Mesodermal cell (in vitro differentiated cells): ENCODE results near the gene FDXR.
A peak's percentile ranks its signal among the peaks of the same experiment; 100 is the strongest.

Experiments used
- H3K27ac ChIP-seq: 2 replicates; pipeline ENCODE4 v1.7.0; 2013; ENCODE audit warnings: mild to moderate bottlenecking, low read depth, low read length, moderate library complexity; ENCODE audit not compliant: severe bottlenecking
- H3K36me3 ChIP-seq: 2 replicates; pipeline ENCODE4 v1.7.1; 2013; ENCODE audit warnings: mild to moderate bottlenecking, low read length, moderate library complexity; ENCODE audit not compliant: control insufficient read depth, insufficient read depth
- H3K4me1 ChIP-seq: one replicate; pipeline ENCODE4 v1.7.1; 2013; ENCODE audit warnings: mild to moderate bottlenecking, low read length; ENCODE audit not compliant: insufficient read depth, control insufficient read depth, poor library complexity, severe bottlenecking
- H3K4me3 ChIP-seq: 2 replicates; pipeline ENCODE4 v1.7.0; 2013; ENCODE audit warnings: low read length, control low read depth, mild to moderate bottlenecking; ENCODE audit not compliant: insufficient read depth, poor library complexity, severe bottlenecking; ENCODE audit errors: extremely low read depth
- H3K9me3 ChIP-seq: 2 replicates; pipeline ENCODE4 v1.7.1; 2013; ENCODE audit warnings: mild to moderate bottlenecking, low read length, moderate library complexity; ENCODE audit not compliant: control insufficient read depth
- WGBS, 2 experiments: methylation state at CpG; one replicate each; pipeline ENCODE4 v1.1.5; 2013; ENCODE audit warnings: missing lambda C conversion rate in 2 of 2; ENCODE audit not compliant: insufficient coverage in 2 of 2; 5-methylcytosine and 5-hydroxymethylcytosine counted together

The FDXR gene

GRCh38 chr17:74879308-74879707 lies 6.5 kb upstream of the FDXR start:
- Histone ChIP-seq H3K9me3 (no peaks in the 10 kb centered on the region), H3K36me3 (no peaks in the 10 kb centered on the region), H3K27ac (no peak overlapping the region), H3K4me1 (no peaks in the 10 kb centered on the region), H3K4me3 (no peak overlapping the region)
- WGBS, 2 experiments = 92 to 95% methylated on average over 13 to 14 of the region's 16 CpGs

GRCh38 chr17:74878658-74879057 lies 5.9 kb upstream of the FDXR start:
- no peaks in the 10 kb centered on the region for H3K36me3 ChIP-seq
- 80 to 88% methylated on average over 1 to 2 of the region's 2 CpGs for WGBS, 2 experiments
- H3K4me3 ChIP-seq = no peak overlapping the region

GRCh38 chr17:74877592-74878548 lies 5.1 kb upstream of the FDXR start:
- 83 to 90% methylated on average over 17 to 18 of the region's 19 CpGs for WGBS, 2 experiments
- H3K36me3 ChIP-seq = no peaks in the 10 kb centered on the region
- H3K27ac ChIP-seq = no peak overlapping the region
- no peaks in the 10 kb centered on the region for H3K9me3 ChIP-seq
- H3K4me1 ChIP-seq = no peaks in the 10 kb centered on the region
- H3K4me3 ChIP-seq = no peak overlapping the region

More at GRCh38 chr17:74878658-74879057, 5.9 kb upstream of the FDXR start:
- H3K4me1 ChIP-seq = no peaks in the 10 kb centered on the region
- no peak overlapping the region for H3K27ac ChIP-seq
- no peaks in the 10 kb centered on the region for H3K9me3 ChIP-seq

- 71 to 72% methylated on average over 5 to 6 of the region's 6 CpGs for WGBS, 2 experiments
- Histone ChIP-seq H3K36me3 (peaks cover under 1% of the 10 kb centered on the region), H3K4me1 (peaks cover 8% of the 10 kb centered on the region), H3K27ac (peak overlapping the region; percentile 16), H3K4me3 (no peak overlapping the region), H3K9me3 (no peaks in the 10 kb centered on the region)
These were observed 3.3 kb upstream of the FDXR start for GRCh38 chr17:74875977-74876593.

- WGBS, 2 experiments = 92 to 95% methylated on average over 2 to 3 of the region's 5 CpGs
- Histone ChIP-seq H3K4me3 (no peak overlapping the region), H3K4me1 (peaks cover 10% of the 10 kb centered on the region), H3K9me3 (no peaks in the 10 kb centered on the region), H3K36me3 (peaks cover 4% of the 10 kb centered on the region), H3K27ac (no peak overlapping the region)
These were observed 2.6 kb upstream of the FDXR start for GRCh38 chr17:74875155-74875976.

- 100% methylated on average over 1 of the region's 5 CpGs; no CpG with 5 or more reads in 1 of the 2 experiments for WGBS, 2 experiments
- peaks cover 10% of the 10 kb centered on the region for H3K4me1 ChIP-seq
- no peaks in the 10 kb centered on the region for H3K9me3 ChIP-seq
These were observed 1.8 kb upstream of the FDXR start for GRCh38 chr17:74874615-74875037.

GRCh38 chr17:74873874-74874614 lies 1.2 kb upstream of the FDXR start:
- Histone ChIP-seq H3K4me1 (peaks cover 12% of the 10 kb centered on the region), H3K27ac (peak overlapping the region; percentile 63), H3K36me3 (peaks cover 4% of the 10 kb centered on the region), H3K9me3 (no peaks in the 10 kb centered on the region), H3K4me3 (peak overlapping the region; percentile 68)
- 73 to 77% methylated on average over 3 to 4 of the region's 6 CpGs for WGBS, 2 experiments

More at GRCh38 chr17:74874615-74875037, 1.8 kb upstream of the FDXR start:
- no peak overlapping the region for H3K4me3 ChIP-seq
- peaks cover 4% of the 10 kb centered on the region for H3K36me3 ChIP-seq
- H3K27ac ChIP-seq = no peak overlapping the region

- peak overlapping the region; percentile 63 for H3K27ac ChIP-seq
- 0% methylated on average over 17 to 38 of the region's 55 CpGs for WGBS, 2 experiments
These were observed 461 bp upstream of the FDXR start for GRCh38 chr17:74873037-74873873.

GRCh38 chr17:74871356-74872076 lies 1.3 kb downstream of the FDXR start:
- peaks cover 7% of the 10 kb centered on the region for H3K36me3 ChIP-seq
- no peak overlapping the region for H3K27ac ChIP-seq
- no peaks in the 10 kb centered on the region for H3K9me3 ChIP-seq
- WGBS, 2 experiments = 88 to 92% methylated on average over 6 to 7 of the region's 11 CpGs
- peak overlapping the region; percentile 68 for H3K4me3 ChIP-seq
- H3K4me1 ChIP-seq = peaks cover 19% of the 10 kb centered on the region

More at GRCh38 chr17:74873037-74873873, 461 bp upstream of the FDXR start:
- Histone ChIP-seq H3K4me3 (peak overlapping the region; percentile 68), H3K9me3 (no peaks in the 10 kb centered on the region), H3K36me3 (peaks cover 4% of the 10 kb centered on the region), H3K4me1 (peaks cover 19% of the 10 kb centered on the region)
